GM18526 (cell line): ENCODE results near the gene TRMT11.

Experiments used
- POLR2A ChIP-seq: IDR thresholded peaks from 3 replicates; pipeline ENCODE4 v1.6.1; 2011; ENCODE audit not compliant: insufficient read length; ENCODE audit errors: extremely low read depth

The TRMT11 gene

DNA sequence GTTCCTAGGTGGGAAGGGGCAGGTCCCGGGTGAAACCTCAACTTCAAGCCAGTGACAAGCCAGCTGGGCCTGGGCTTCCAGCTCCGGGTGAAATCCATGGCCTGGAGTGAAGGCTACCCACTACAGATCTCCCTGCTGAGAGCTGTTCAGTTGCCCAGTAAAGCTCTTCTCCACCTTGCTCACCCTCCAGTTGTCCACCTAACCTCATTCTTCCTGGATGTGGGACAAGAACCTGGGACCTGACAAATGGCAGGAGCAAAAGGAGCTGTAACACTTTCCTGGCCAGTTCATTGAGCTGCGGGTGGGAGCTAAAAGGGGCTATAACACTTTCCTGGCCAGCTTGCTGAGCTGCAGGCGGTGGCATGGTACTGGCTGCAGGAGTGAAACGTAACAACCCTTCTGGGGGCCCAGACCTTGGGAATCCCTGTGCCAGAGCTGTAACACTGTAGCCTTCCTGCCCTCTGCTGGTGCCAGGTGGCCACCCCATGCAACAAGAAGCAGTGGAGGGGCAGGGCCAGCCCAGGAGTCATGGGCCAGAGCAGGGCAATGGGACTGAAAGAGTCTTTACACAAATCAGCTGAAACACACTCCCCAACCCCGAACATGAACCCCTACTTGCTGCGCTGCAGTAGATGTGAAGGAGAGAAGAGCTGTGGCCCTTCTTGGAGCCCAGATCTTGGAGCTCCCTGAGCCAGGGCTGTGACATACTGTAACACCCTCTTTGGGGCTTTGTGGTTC lies 33.4 kb upstream of the TRMT11 start:
- TF ChIP-seq POLR2A, result no peak

DNA sequence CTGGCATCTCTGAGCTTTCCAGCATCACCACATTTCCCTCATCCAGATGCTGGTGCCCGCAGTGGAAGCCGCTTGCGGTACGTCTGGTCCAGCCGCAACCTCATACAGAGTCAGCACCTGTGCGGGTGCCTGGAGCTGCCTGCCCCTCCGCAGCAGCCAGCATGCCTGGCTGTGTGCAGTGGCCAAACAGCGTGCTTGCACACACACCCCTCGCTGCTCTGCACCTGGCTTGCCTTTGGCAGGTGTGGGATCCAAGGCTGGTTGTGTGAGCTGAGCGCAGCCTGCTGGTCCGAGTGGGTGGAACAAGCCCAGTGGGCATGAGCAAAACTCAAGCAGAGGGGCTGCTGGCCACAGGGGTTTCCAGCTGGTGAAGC lies 32.9 kb upstream of the TRMT11 start:
- TF ChIP-seq POLR2A, result no peak

DNA sequence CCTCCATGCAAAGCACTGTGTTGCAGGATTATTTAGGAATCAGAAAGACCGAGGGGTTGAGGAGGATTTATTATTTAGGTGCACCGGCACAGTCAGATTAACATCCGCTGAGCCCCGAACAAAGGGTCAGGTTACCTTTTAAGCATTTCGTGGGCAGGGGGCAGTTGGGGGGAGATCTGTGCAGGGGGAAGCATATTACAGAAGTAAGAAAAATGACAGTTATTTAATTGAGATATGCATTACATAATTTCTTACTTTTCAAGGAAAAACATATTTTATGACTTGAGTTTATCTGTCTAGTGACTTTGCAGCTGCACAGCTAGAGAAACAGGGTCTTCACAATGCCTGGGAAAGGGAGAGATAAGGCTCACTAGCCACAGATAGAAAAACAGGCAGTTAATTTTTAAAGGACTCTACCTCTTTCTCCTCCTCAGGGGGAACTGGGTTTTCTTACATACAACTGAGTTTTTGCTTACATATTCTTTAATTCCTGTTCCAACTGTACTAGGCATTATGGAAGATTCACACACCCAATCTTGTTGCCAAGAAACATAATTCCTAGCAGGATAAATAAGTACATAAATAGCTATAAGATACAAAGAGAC lies 31.5 kb upstream of the TRMT11 start:
- no peak for TF ChIP-seq POLR2A

DNA sequence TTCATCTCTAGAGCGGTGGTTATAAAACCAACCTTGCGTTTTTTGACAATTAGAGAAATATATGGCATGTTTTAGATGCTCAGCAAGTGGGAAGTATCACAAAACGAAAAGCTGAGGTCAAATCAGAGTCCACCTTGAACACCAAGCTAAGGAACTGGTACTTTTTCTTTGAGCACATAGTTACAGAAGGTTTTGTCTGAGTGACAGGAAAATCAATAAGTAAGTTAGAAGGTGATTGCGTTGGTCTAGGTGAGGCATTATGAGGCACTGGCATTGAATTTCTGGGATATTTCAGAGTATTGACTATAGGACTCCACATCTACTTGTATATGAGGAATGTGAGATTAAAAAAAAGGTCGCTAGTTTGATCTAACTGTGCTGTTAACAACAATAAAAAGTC lies 30.4 kb upstream of the TRMT11 start:
- no peak for TF ChIP-seq POLR2A

DNA sequence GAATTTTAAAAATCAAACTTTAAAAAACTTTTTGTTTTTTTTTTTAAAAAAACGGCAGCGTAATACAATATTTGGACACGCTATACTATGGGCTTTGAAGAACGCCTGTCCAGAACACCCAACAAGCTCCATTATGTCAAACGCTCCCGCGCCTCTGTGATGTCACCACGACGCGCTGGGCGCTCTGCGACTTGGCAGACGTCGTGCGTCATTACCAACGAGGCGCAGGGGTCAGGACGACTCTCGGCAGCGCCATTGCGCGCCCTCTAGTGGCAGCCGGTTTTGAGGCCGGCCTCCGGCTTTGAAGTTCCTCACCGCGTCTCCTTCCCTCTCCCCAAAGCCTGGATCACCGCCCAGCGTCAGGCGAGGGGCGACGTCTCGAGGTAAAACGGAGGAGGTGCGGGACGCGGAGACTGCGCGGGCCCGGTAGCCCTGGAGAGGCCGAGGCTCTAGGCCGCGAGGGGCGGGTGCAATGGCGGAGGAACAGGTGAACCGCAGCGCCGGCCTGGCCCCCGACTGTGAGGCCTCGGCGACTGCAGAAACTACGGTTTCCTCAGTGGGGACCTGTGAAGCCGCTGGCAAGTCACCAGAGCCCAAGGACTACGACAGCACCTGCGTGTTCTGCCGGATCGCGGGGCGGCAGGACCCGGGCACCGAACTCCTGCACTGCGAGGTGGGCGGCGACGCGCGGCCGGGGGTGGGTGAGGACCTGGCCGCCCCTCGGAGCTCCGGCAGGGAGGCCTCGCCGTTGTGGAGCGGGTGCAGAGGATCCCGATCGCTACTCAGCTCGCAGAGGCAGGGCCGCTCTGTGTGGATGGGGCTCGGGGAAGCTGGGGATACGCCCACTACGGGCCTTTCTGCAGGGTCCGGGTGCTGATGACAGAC lies 29.6 kb upstream of the TRMT11 start, which contains the start of gene HINT3:
Gene HINT3, plus strand, starts transcription at position 265 of the 885 bp plus-strand sequence. Its CDS starts 208 bp downstream, at position 473.
- TF ChIP-seq POLR2A, result peak; percentile 76

DNA sequence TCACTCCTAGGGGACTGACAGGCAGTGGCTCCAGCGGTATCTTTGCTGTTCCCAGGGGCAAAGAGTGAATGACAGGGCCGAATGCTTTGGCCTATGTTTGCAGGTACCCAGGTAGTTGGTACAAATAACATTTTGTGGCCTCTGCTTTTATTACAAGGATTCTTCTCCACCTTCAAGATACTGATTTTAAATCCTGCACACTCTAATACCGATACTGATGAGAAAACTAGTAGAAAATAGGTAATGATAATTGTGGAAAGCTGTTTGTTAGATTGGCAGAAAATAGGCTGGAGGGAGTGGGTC lies 29.0 kb upstream of the TRMT11 start:
- no peak for TF ChIP-seq POLR2A

DNA sequence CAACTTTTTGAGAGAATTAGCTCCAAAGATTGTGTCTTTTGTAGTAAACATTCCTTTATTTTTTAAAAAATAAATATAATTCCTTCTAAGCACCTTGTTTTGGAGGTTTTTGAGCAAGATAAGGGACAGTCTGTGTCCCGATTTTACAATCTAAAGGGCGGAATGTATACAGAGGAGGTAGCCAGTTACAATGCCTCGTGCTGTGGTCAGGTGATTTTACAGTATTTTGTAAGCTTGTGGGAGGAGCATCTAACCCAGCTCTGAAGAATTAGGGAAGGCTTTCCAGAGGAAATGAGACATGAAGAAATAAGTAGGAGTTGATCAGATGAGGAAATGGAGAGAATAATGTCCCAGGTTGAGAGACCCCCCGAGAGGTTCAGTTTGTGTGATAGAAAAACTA lies 28.5 kb upstream of the TRMT11 start:
- no peak for TF ChIP-seq POLR2A

DNA sequence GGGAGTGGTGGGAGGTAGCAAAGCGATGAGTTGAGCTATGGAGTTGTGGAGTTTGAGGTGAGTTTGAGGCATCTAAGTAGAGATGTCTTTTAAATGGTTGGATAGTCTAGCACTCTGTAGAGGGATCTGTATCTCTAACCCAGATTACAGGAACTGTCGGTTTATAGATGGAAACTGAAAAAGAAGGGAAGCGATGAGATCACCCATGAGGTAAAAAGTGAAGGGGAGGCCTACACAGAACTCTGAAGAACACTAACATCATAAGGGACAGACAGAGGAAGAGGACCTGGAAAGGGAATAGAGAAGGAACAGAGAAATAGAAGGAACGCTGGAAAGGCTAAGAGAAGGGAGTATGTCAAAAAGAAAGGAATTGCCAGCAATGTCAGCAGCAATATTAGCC lies 27.3 kb upstream of the TRMT11 start:
- no peak for TF ChIP-seq POLR2A

DNA sequence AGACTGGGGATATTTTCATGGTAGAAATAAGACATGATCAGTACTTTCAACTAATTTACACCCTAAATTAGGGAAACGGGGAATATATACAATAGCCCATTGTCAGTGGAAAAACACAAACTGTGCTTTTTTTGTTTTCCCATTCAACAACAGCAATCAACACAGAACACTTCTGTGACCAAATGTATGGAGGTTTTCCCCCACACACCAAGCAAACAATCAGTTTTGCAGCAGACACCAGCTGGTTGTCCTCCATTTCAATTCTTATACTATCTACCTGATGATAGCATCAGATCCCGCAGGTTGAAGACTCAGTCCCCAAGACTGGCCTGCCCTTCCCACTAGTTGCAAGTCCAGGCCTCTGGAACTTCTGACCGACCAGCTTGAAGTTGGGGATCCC lies 25.2 kb upstream of the TRMT11 start:
- no peak for TF ChIP-seq POLR2A

DNA sequence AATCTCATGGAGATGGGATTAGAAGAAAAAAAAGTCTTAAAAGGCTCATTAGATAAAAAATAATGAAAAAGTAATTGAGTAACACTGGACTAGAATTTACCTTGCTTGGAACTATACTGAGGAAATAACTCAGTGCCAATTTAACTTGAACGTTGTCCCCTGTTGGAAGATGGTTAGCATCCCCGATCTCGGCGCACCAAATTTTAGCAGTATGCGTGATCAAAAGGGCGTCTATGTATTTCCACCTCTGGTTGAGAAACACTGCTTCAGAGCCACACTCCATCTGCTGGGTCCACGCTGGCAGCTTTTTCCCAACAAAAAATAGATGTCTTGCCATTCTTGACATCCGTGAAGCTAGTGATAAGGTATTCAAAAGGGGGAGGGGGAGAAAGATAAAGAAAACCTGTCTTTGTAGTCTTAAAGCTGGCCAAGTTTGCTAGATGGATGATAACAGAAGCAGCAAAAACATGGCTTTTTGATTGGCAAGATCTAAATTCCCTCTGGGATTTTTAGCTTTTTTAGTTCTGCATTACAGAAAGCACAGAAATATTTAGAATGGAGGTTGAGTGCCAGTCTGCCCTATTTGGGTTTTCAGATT lies 23.3 kb upstream of the TRMT11 start:
- TF ChIP-seq POLR2A, result no peak

DNA sequence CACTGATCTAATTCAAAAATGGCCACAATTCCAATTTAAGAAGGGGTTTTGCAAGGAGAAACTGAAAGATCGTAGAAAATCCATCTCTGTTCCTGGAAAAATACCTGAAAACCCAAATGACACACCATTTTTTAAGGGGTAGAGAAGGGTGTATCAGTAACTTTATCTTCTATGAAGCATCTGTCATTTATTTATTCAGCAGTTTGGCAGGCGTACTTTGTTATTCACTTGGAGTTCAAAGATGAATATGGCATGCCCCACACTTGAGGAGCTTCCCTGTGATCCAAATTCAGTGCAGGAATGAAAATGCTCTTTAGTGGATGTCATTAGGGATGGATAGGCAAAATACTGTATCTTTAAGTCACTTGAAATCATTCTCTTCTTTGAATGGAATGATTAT lies 22.5 kb upstream of the TRMT11 start:
- no peak for TF ChIP-seq POLR2A

DNA sequence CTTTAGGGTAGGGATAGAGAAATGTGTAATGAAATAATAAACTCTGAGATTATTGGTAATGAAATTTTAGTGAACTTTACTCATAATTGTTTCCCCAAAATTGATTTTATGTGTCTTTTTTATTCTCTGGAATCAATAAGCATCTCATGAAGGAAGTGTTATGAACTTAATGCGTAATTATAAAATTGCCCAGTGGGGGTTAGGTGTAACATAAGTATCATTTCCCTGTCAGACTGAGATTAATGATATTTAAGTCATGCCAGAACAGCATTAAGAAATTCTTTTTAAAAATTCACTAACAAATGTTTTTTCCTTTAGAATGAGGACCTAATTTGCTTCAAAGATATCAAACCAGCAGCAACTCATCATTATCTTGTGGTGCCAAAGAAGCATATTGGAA lies 19.8 kb upstream of the TRMT11 start:
- no peak for TF ChIP-seq POLR2A

DNA sequence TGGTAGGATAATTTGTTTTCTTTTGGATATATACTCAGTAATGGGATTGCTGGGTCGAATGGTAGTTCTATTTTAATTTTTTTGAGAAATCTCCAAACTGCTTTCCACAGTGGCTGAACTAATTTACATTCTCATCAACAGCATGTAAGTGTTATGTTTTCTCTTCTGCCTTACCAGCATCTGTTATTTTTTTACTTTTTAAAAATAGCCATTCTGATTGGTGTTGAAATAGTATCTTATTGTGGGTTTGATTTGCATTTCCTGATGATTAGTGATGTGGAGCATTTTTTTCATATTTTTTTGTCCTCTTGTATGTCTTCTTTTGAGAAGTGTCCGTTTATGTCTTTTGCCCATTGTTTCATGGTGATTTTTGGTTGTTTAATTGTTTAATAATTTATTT lies 17.8 kb upstream of the TRMT11 start:
- no peak for TF ChIP-seq POLR2A

DNA sequence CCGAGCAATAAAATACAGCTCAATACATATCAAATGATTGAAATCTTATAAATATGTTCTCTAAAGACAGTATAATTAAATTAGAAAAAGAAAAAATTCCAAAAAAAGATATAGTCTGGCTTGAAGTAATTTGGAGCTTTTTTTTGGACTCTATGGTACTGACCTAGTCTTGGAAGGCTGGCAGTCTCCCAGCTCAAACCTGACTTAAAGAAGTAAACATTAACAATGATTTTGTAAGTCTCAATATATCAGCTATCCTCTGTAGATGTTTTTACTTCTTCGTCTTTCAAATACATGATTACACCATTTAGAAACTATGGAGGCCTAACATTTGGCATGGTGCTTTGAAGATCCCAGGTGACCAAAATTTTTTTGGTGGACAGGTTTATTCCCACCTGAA lies 15.6 kb upstream of the TRMT11 start:
- no peak for TF ChIP-seq POLR2A

DNA sequence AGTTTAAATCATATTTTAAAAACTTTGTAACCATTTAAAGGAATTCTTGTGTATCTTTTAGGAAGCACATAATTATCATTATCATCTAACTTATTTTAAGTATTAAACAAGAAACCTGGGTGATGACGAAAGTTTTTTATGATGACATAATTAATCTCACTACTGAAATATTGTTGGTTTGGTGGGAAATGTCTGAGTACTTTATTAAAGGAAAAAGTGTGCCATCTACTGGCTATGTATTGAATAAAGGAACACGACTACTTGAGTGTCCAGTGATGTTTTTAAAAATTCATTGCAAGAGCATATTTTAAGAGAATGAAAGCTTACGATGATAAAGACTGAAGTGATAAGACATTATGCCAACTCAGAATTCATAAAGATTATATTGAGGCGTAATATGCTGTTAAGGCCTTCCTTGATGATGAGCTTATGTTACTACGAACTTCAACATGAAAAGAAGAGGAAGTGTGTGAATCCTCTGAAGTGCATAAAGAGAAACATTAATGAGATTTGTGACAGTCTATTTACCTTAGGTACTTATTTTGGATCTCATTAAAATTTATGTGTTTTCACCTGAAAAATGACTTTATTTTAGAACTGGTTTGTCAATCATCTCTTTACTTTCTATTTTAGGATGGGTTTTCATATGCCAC lies 12.0 kb upstream of the TRMT11 start:
- TF ChIP-seq POLR2A, result no peak
